ENCODE data around the gene IQGAP2.

Gene IQGAP2

DNA sequence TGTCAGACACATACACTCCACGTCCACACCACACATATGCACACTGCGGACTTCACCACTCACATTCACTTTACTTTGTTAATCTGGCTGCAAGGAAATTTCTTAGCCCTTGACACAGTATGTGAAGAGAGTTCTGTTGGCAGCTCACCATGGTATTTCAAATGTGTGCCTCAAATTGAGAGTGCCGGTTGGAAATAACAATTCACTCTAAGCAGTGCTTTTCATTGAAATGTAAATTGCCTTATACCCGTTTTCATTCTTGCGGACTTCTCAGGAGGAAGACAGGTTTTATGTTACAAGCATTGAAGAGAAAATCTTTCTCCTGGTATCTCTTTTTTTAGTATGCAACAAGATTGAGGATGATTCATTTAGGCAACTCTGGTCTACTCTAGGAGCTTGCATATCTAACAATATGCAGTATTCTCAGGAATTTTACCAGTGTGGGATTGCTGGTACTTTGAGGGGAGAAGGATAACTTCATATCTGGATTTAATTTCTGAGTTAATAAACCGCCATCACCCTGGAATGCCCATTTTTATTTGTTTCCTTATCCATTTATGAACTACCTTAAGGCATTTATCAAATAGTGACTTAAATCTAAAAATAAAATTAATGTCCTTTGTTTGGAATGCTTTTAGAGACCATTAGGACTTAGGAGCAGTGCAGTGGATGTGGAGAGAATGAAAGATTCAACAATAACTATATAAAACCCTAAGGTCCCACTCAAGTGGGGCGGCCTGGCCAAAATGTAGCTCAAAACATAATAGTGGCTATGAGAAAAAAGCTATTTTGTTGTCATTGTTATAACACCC lies 87.0 kb downstream of the IQGAP2 start:
- in situ Hi-C loops (cut with MboI; ENCODE audit: low pct_unique_long_range_greater_than_20kb, low sequenced_read_pairs, unreplicated experiment): no loop called here
- no peak for TF ChIP-seq CTCF (IDR thresholded peaks at IDR 0.05; ENCODE audit: extremely low read depth, insufficient read depth, missing control alignments)
- DNase-seq (ENCODE audit: low spot score): no peak

DNA sequence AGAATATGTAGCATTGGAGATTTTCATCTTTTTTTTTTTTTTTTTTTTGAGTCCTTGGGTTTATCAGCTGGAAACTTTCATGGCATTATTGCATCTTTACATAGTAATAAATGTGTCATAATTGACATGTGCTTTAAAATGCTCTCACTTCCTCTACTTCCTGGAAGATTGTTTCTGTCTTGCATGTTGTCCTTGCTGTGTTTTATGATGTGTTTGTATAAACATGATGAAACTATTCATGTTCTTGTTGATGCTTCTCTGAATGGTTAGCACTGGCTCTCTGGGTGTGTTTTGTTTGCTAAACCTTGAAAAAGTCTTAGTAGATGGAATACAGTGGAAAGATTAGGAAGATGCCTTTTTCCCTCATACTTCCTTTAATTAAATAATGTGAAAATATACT lies 87.9 kb downstream of the IQGAP2 start:
- no peak for TF ChIP-seq CTCF (IDR thresholded peaks at IDR 0.05; ENCODE audit: extremely low read depth, insufficient read depth, missing control alignments)
- in situ Hi-C loops (cut with MboI; ENCODE audit: low pct_unique_long_range_greater_than_20kb, low sequenced_read_pairs, unreplicated experiment): no loop called here
- DNase-seq (ENCODE audit: low spot score): no peak

DNA sequence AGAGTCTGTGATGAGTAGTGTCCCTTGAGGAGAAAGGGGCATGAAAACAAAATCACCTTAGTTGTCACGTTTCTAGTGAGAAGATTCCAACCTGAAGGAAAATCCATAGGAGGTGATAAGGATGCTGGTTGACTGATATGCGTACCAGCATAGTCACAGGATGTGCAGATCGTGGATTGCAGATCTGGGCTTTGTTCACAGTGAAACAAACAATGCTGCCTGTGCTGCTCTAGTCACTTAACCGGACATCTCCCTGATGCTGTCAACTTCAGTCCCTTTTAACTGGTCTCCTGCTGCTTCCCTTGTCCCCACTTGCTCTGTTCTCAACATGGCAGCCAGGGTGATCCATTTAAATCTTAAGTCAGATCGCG lies 89.7 kb downstream of the IQGAP2 start:
- in situ Hi-C loops (cut with MboI; ENCODE audit: low pct_unique_long_range_greater_than_20kb, low sequenced_read_pairs, unreplicated experiment): no loop called here
- TF ChIP-seq CTCF (IDR thresholded peaks at IDR 0.05; ENCODE audit: extremely low read depth, insufficient read depth, missing control alignments): no peak
- no peak for DNase-seq (ENCODE audit: low spot score)

DNA sequence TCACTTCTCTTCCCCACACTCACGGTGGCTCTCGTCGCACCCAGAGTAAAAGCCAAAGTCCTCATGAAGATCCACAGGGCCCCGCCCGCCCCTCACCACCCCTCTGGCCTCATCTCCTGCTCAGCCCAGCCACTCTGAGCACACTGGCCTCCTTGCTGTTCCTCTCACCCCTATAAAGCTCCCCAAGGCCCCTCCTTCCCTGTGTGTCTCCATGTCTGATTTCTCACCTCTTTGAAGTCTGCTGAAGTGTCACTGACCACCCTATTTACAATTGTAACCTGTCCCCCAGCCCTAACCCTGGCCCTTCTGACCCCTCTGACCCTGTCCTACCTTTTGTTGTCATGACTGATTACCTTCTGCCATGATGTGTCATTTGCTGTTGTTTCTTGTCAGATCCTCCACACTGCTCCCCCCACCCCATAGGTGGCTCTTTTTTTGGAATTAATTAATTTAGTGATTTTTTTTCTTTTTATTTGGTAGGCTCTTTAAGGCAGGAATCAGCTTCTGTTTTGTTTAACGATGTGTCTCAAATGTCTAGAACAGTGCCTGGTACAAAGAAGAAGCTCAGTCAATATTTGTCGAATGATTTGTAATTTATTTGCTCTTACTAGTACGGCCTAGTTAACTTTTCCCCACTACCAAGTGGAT lies 90.2 kb downstream of the IQGAP2 start:
- DNase-seq (ENCODE audit: low spot score): no peak
- in situ Hi-C loops (cut with MboI; ENCODE audit: low pct_unique_long_range_greater_than_20kb, low sequenced_read_pairs, unreplicated experiment): no loop called here
- TF ChIP-seq CTCF (IDR thresholded peaks at IDR 0.05; ENCODE audit: extremely low read depth, insufficient read depth, missing control alignments): no peak

GRCh38 chr5:76494201-76494600 lies 91.1 kb downstream of the IQGAP2 start:
- no peak for TF ChIP-seq CTCF (IDR thresholded peaks at IDR 0.05; ENCODE audit: extremely low read depth, insufficient read depth, missing control alignments)
- in situ Hi-C loops (cut with MboI; ENCODE audit: low pct_unique_long_range_greater_than_20kb, low sequenced_read_pairs, unreplicated experiment): no loop called here
- no peak for DNase-seq (ENCODE audit: low spot score)

DNA sequence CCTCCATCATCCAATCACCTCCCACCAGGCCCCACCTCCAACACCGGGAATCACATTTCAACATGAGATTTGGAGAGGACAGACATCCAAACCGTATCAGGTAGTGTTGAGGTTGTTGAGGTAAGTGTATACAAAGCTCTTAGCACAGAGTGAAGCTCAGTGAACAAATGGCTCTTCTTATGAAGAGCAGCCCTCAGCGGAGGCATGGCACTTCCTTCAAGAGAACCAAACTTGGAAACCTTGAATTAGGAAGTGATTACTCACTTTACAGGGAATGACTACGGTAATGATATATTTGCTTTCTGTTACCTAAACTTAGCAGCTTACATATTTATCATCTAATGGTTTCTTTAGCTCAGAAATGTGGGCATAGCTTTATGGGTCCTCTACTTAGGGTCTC lies 92.8 kb downstream of the IQGAP2 start:
- in situ Hi-C loops (cut with MboI; ENCODE audit: low pct_unique_long_range_greater_than_20kb, low sequenced_read_pairs, unreplicated experiment): no loop called here
- DNase-seq (ENCODE audit: low spot score): no peak
- no peak for TF ChIP-seq CTCF (IDR thresholded peaks at IDR 0.05; ENCODE audit: extremely low read depth, insufficient read depth, missing control alignments)
